ENCODE results near the gene KLK5.
"Not testable (repeated sequence)": the region's sequence is repeated elsewhere in the genome, so short reads cannot be mapped to it uniquely, and the experiment has no call there.

Gene KLK5, protein sequence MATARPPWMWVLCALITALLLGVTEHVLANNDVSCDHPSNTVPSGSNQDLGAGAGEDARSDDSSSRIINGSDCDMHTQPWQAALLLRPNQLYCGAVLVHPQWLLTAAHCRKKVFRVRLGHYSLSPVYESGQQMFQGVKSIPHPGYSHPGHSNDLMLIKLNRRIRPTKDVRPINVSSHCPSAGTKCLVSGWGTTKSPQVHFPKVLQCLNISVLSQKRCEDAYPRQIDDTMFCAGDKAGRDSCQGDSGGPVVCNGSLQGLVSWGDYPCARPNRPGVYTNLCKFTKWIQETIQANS

DNA sequence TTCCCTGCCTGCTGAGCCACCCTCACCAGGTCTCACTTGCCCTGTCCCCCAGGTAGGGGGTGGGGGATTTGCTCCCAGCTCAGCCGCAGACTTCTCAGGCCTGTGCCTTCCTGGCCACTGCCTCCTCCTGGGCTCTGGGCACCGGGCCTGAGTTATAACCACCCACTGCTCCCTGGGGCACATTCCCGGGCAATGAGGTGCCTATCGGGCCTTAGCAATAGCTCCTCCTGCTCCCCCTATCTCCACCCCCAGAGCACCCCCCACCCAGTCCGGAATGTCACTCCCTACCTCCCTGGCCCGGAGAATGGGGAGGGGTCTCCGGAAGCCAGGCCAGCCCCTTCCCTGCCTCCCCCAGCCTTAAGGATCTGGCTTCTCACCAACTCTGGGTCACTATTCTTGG, at the start of gene KLK5:
Gene KLK5 (minus strand): TSS at position 129 of the 400 bp plus-strand sequence. CDS start 381 bp downstream, outside the sequence.
- DNase-seq, result no peak

- no peak for DNase-seq
Measured at GRCh38 chr19:51002089-51002532, 49.3 kb upstream of the KLK5 start.

- DNase-seq, result no peak
Measured at GRCh38 chr19:51001515-51001914, 48.7 kb upstream of the KLK5 start, which contains the start of gene KLK8. TSS of gene KLK8 (minus strand) at chr19:51001604. CDS start at chr19:51001167, 437 bp downstream.

- DNase-seq, result no peak
Measured at GRCh38 chr19:51000981-51001380, 48.1 kb upstream of the KLK5 start.

DNA sequence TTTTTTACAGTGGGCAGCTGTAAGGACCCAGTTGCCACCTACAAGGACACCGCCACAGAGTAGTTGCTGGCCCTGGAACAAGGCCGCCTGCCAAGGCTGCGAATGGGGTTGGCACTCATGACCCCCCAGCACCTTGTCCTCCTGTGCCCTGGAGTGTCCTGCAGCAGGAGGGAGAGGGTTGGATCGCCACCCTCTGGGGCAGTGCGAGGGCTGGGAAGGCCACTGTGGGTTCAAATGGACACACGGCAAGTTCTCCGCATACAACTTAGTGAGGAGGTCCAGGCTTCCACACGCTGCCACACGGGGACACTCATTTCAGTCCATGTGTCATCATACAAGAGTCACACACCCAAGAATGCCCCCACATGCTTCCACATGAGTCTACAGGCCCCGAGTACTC, 47.6 kb upstream of the KLK5 start:
- DNase-seq, result no peak

DNA sequence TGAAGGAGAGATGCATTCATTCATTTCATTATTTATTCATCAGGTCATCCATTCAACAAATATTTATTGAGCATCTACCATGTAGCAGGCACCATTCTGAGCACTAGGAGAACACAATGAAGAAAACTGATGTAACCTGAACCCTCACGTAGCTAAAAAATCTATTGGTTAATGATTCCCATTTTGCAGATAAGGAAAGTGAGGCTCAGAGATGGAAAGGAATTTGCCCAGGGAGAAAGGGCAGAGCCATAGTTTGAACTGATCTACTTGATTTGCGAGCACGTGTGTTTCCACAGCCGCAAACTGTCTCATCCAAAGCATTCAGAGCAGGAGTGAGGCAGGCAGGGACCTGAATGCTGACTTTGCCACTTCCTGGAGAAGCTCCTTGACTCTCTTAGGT, 45.8 kb upstream of the KLK5 start:
- DNase-seq, result no peak

DNA sequence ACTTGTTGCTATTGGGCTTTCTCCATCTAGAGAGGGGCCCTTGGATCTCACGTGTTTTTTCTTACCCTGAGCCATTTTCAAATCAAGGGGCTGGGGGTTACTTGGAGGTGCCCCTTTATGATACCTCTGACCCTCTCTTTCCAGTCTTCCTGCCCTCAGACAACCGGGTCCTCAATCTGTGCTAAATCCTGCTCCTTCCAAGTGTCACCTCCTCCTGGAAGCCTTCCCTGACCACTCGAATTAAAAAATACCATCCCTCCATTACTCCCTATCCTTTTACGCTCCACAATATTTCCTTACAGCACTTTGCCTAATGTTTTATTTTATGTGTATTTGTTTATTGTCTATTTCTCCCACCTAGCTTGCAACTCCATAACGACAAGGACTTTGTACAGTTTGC, 45.2 kb upstream of the KLK5 start:
- no peak for DNase-seq

- no peak for DNase-seq
Measured at GRCh38 chr19:50994129-50994528, 41.3 kb upstream of the KLK5 start.

DNA sequence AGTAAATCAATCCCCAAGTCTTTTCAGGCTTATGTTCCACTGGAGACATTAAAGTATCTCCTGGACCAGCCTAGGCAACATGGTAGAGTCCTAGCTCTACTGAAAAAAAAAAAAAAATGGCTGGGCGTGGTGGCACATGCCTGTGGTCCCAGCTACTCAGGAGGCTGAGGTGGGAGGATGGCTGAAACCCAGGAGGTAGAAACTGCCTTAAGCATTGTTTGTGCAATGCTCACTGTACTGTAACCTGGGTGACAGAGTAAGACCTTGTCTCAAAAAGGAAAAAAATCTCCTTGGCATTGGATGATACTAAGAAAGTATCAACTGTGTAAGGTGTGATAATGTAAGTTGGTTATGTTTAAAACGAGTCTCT, 39.8 kb upstream of the KLK5 start:
- DNase-seq, result no peak

DNA sequence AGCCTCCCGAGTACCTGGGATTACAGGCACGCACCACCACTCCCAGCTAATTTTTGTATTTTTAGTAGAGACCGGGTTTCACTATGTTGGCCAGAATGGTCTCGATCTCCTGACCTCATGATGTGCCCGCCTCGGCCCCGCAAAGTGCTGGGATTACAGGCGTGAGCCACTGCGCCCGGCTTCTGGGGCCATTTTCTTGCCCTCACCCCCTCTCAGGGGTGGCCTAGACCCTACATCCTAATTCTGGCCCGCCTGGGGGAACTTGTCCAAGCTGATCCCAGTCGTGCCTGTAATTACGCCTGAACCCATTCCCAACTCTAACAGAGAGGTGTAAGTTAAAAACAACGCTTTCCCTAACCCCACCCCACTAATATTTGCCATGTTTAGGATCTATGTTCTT, 31.6 kb upstream of the KLK5 start:
- not testable (repeated sequence) for DNase-seq

GRCh38 chr19:50983625-50984292, 30.9 kb upstream of the KLK5 start, which contains the start of gene KLK7:
TSS of gene KLK7 (minus strand) at chr19:50983917. CDS start at chr19:50982399, 1,518 bp downstream.
- DNase-seq, result no peak

- no peak for DNase-seq
Measured at GRCh38 chr19:50982186-50982585, 29.3 kb upstream of the KLK5 start.

GRCh38 chr19:50981587-50982146, 28.8 kb upstream of the KLK5 start:
- DNase-seq, result no peak

GRCh38 chr19:50980208-50980607, 27.4 kb upstream of the KLK5 start:
- DNase-seq, result no peak

GRCh38 chr19:50979758-50980157, 26.9 kb upstream of the KLK5 start:
- no peak for DNase-seq

- DNase-seq, result no peak
Measured at GRCh38 chr19:50978772-50979390, 26.0 kb upstream of the KLK5 start.

DNA sequence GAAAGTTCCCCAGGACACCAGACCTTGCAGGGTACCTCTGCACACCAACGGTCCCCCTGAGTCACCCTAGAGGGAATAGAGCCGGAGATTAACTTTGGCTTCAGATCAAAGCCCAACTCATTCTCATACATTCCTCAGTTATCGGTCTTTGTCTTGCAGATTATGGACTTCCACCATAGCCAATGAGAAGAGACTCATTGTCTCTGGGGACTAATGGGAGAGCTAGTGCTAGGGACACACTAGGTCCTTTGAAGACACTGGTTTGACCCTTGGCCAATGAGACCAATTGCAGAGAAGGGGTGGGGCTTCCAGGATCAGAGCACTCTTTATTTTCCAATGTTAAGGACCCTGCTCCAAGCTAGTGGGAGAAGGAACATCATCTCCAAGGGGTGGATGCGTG, 24.8 kb upstream of the KLK5 start:
- no peak for DNase-seq

- DNase-seq, result no peak
Measured at GRCh38 chr19:50975766-50976165, 22.9 kb upstream of the KLK5 start.

- no peak for DNase-seq
Measured at GRCh38 chr19:50974702-50975556, 22.1 kb upstream of the KLK5 start.

- no peak for DNase-seq
Measured at GRCh38 chr19:50972795-50973376, 20.0 kb upstream of the KLK5 start.

GRCh38 chr19:50969810-50970209, 17.0 kb upstream of the KLK5 start:
- DNase-seq, result not testable (repeated sequence)

DNA sequence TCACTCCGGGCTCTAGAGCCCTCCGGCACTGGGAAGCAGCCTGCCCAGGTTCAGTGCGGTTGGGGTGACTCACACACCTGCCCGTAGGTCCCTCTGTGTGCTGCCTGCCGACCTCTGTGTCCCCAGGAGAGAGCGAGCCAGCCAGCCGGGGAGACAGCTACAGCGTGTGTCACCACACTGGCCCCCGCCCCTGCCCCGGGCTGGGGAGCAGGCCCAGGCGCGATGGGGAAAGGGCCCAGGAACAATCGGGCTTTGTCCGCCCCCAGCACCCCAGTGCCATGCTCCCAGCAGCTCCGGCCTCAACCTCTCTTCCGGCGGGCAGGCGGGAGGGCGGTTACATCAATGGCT, 16.5 kb upstream of the KLK5 start, which contains the start of gene KLK6:
Gene KLK6 (minus strand): TSS at position 179 of the 348 bp plus-strand sequence. CDS start 1,487 bp downstream, outside the sequence.
- no peak for DNase-seq
